Esophagus squamous epithelium (tissue), 5 donors: ENCODE data around the gene DGAT2. TPM values are rescaled to one million over a fixed set of nuclear protein-coding genes. Genes with fewer than 3 reads are reported as not detected.

Experiments used
- DNase-seq: peaks from one replicate; lab custom pipeline; 2025; lab: John Stamatoyannopoulos, UW
- H3K27ac ChIP-seq, 4 donors: fragments of 200-600 bp; sonication (generic); one replicate each; pipeline ENCODE4 v1.5.1; 2016 to 2019; ENCODE audit warnings: mild to moderate bottlenecking in 1 of 4
- H3K27me3 ChIP-seq, 4 donors: fragments of 200-600 bp; sonication (generic); 1 replicate in 3 of 4; 2 replicates in 1 of 4; pipeline versions ENCODE4 v1.5.1 to v1.6.0; 2017 to 2021; ENCODE audit warnings: antibody characterized with exemption in 1 of 4
- H3K36me3 ChIP-seq, 3 donors: fragments of 200-600 bp; sonication (generic); one replicate each; pipeline ENCODE4 v1.5.1; 2016 to 2019
- H3K4me1 ChIP-seq, 3 donors: fragments of 200-600 bp; sonication (generic); one replicate each; pipeline ENCODE4 v1.5.1; 2017 to 2019
- H3K4me3 ChIP-seq, 4 donors: fragments of 200-600 bp; sonication (generic); 1 replicate in 3 of 4; 2 replicates in 1 of 4; pipeline ENCODE4 v1.5.1; 2016 to 2019; ENCODE audit warnings: mild to moderate bottlenecking in 2 of 4, moderate library complexity in 1 of 4
- H3K9me3 ChIP-seq, 3 donors: fragments of 200-600 bp; sonication (generic); one replicate each; pipeline ENCODE4 v1.5.1; 2016 to 2019
- POLR2A ChIP-seq, 4 donors: fragments of 450-650 bp; IDR thresholded peaks; one replicate each; pipeline ENCODE4 v1.6.1; 2017; ENCODE audit warnings: antibody characterized with exemption in 4 of 4, mild to moderate bottlenecking in 4 of 4, moderate library complexity in 3 of 4
- WGBS, 2 donors: methylation state at CpG; one replicate each; pipeline ENCODE4 v1.1.5; 2018; 5-methylcytosine and 5-hydroxymethylcytosine counted together
- intact Hi-C: fragments of 100-400 bp; cut with DNase I; formaldehyde crosslinking; loops from one replicate; pipeline ENCODE4 v1.15.0; 2022
- total RNA-seq, 4 donors: library from RNA; depleted of rRNA; stranded (reverse); fragments of >200 nt; gene quantifications; one replicate each; pipeline ENCODE4 v1.1.0, GENCODE V29; 2016
- TF ChIP-seq, protein P1 (sequence below), 6 experiments: fragments of 450-650 bp in 4 of 6; fragments of 200-600 bp in 2 of 6; sonication (generic) in 2 of 6; IDR thresholded peaks; one replicate each; pipeline ENCODE4 v1.5.1; 2016 to 2019; ENCODE audit warnings: antibody characterized with exemption in 6 of 6, mild to moderate bottlenecking in 4 of 6, moderate library complexity in 4 of 6
- donor health status: DM: yes; HTN: yes; CAD: no.

DGAT2 gene
- total RNA-seq, 4 donors from 2014 or later, result 6.1 to 29.3 (median 19.2) TPM

- no peak overlapping the region for H3K27ac ChIP-seq
- TF ChIP-seq, protein P1, sequence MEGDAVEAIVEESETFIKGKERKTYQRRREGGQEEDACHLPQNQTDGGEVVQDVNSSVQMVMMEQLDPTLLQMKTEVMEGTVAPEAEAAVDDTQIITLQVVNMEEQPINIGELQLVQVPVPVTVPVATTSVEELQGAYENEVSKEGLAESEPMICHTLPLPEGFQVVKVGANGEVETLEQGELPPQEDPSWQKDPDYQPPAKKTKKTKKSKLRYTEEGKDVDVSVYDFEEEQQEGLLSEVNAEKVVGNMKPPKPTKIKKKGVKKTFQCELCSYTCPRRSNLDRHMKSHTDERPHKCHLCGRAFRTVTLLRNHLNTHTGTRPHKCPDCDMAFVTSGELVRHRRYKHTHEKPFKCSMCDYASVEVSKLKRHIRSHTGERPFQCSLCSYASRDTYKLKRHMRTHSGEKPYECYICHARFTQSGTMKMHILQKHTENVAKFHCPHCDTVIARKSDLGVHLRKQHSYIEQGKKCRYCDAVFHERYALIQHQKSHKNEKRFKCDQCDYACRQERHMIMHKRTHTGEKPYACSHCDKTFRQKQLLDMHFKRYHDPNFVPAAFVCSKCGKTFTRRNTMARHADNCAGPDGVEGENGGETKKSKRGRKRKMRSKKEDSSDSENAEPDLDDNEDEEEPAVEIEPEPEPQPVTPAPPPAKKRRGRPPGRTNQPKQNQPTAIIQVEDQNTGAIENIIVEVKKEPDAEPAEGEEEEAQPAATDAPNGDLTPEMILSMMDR (IDR thresholded peaks at IDR 0.05), result no peak
- no peak for TF ChIP-seq POLR2A (IDR thresholded peaks at IDR 0.05)
- no peaks in the 10 kb centered on the region for H3K27me3 ChIP-seq
- 72 to 92% methylated on average over 4 of the region's 4 CpGs for WGBS, 2 donors
- H3K36me3 ChIP-seq, result no peaks in the 10 kb centered on the region
- H3K4me3 ChIP-seq, result no peak overlapping the region
- DNase-seq, result no peak
- intact Hi-C loops, result no loop called here
- peaks cover 14 to 70% (median 19%) of the 10 kb centered on the region in 3 donors for H3K4me1 ChIP-seq
- no peaks in the 10 kb centered on the region for H3K9me3 ChIP-seq
Observed at GRCh38 chr11:75823415-75823814, 54.8 kb downstream of the DGAT2 start.

- no peak overlapping the region for H3K4me3 ChIP-seq
- no peaks in the 10 kb centered on the region for H3K36me3 ChIP-seq
- TF ChIP-seq, protein P1 (IDR thresholded peaks at IDR 0.05), result no peak
- TF ChIP-seq POLR2A (IDR thresholded peaks at IDR 0.05), result no peak
- H3K27ac ChIP-seq, result peak overlapping the region in 1 of 4 donors; percentile 17
- peaks cover 14 to 65% (median 19%) of the 10 kb centered on the region in 3 donors for H3K4me1 ChIP-seq
- no peaks in the 10 kb centered on the region for H3K27me3 ChIP-seq
- intact Hi-C loops, result no loop called here
- H3K9me3 ChIP-seq, result no peaks in the 10 kb centered on the region
- DNase-seq, result no peak
- 60 to 62% methylated on average over 4 of the region's 4 CpGs for WGBS, 2 donors
Observed at GRCh38 chr11:75823946-75824345, 55.4 kb downstream of the DGAT2 start.

DNA sequence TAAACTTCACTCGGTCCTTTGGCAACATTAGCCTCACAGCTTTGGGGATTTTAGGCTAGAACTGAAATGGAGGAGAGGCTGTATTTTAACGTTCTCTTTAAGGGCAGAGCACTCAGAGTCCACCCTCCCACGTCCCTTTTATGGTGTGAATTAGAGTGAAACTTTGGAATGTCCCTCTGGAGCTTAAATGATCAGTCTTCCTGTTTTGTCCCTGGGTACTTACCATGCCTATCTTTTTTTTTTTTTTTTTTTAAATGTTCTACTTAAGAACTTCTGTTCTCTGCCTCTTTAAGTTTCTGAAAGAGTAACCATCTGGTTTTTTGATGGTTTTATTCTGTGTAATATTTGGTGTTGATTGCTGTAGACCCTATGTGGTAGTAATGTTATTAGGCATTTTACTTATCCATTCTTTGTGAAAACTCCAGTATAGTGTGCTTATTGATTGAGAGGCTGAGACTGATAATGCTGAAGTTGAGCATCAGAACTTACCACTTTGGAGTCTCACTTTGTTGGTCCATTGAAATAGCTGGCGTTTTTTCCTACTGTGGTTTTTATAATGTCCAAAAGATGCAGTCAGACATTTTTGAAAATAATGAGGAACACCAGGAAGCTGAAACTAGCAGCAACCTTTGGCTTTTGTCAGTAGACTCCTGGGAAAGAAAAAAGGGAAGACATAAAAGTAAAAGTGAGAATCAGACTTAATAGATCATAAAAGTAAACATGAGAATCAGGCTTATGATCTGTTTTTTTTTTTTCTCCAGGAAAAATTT is 58.1 kb downstream of the DGAT2 start:
- no peaks in the 10 kb centered on the region for H3K9me3 ChIP-seq
- no peak for TF ChIP-seq POLR2A (IDR thresholded peaks at IDR 0.05)
- TF ChIP-seq, protein P1 (IDR thresholded peaks at IDR 0.05), result no peak
- no peak for DNase-seq
- H3K4me3 ChIP-seq, result peak overlapping the region in 1 of 4 donors; percentile 29
- intact Hi-C loops, result no loop called here
- peaks cover 7 to 45% (median 19%) of the 10 kb centered on the region in 3 donors for H3K4me1 ChIP-seq
- no peaks in the 10 kb centered on the region for H3K27me3 ChIP-seq
- H3K36me3 ChIP-seq, result no peaks in the 10 kb centered on the region
- 24 to 27% methylated on average over 4 of the region's 4 CpGs for WGBS, 2 donors
- peak overlapping the region; percentile 56 to 84 (median 72) for H3K27ac ChIP-seq

DNA sequence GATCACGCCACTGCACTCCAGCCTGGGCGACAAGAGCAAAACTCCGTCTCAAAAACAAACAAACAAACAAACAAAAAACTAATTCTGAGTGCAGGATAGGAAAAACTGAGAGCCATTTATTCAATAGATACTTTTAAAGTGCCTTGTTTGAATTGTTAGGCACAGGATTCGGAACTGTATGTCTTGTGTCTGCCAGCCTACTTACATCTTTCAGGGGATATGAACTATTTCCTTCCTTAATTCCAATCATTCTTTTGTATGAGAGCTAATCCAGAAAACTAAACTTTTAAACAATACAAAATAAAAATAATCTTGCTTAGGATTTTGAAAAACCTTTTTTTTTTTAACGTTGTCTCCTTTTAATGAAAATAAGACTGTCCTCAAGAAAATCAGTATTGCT is 59.0 kb downstream of the DGAT2 start:
- H3K27ac ChIP-seq, result peak overlapping the region in 3 of 4 donors; percentile 69 to 84 (median 75)
- no peak overlapping the region for H3K4me3 ChIP-seq
- intact Hi-C loops, result no loop called here
- 65 to 73% methylated on average over 4 to 5 of the region's 5 CpGs for WGBS, 2 donors
- no peaks in the 10 kb centered on the region for H3K9me3 ChIP-seq
- DNase-seq, result no peak
- H3K36me3 ChIP-seq, result no peaks in the 10 kb centered on the region
- H3K27me3 ChIP-seq, result no peaks in the 10 kb centered on the region
- TF ChIP-seq, protein P1 (IDR thresholded peaks at IDR 0.05), result no peak
- TF ChIP-seq POLR2A (IDR thresholded peaks at IDR 0.05), result no peak
- peaks cover 7 to 45% (median 19%) of the 10 kb centered on the region in 3 donors for H3K4me1 ChIP-seq

GRCh38 chr11:75831915-75832502 is 63.4 kb downstream of the DGAT2 start:
- peaks cover 0 to 13% (median 4%) of the 10 kb centered on the region in 3 donors for H3K4me1 ChIP-seq
- intact Hi-C loops, result no loop called here

More at GRCh38 chr11:75831915-75832502, 63.4 kb downstream of the DGAT2 start:
- Histone ChIP-seq H3K36me3 (no peaks in the 10 kb centered on the region), H3K27ac (no peak overlapping the region), H3K4me3 (no peak overlapping the region), H3K9me3 (no peaks in the 10 kb centered on the region), H3K27me3 (no peaks in the 10 kb centered on the region)
- DNase-seq, result no peak
- TF ChIP-seq POLR2A (IDR thresholded peaks at IDR 0.05), result no peak
- TF ChIP-seq, protein P1 (IDR thresholded peaks at IDR 0.05), result no peak
- 90 to 93% methylated on average over 6 of the region's 6 CpGs for WGBS, 2 donors
